Measurements from ENCODE around the gene PSMF1.

GRCh38 chr20:1182106-1182505, 63.7 kb downstream of the PSMF1 start:
- TF ChIP-seq, protein P1, sequence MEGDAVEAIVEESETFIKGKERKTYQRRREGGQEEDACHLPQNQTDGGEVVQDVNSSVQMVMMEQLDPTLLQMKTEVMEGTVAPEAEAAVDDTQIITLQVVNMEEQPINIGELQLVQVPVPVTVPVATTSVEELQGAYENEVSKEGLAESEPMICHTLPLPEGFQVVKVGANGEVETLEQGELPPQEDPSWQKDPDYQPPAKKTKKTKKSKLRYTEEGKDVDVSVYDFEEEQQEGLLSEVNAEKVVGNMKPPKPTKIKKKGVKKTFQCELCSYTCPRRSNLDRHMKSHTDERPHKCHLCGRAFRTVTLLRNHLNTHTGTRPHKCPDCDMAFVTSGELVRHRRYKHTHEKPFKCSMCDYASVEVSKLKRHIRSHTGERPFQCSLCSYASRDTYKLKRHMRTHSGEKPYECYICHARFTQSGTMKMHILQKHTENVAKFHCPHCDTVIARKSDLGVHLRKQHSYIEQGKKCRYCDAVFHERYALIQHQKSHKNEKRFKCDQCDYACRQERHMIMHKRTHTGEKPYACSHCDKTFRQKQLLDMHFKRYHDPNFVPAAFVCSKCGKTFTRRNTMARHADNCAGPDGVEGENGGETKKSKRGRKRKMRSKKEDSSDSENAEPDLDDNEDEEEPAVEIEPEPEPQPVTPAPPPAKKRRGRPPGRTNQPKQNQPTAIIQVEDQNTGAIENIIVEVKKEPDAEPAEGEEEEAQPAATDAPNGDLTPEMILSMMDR (IDR thresholded peaks at IDR 0.05): no peak
- no peak for TF ChIP-seq POLR2A (IDR thresholded peaks at IDR 0.05)
- TF ChIP-seq EP300 (IDR thresholded peaks at IDR 0.05): no peak

Measured in stomach (tissue), 4 donors.